Mesothelial cell of epicardium (in vitro differentiated cells): ENCODE measurements around the gene ODAPH. TPM values are rescaled to one million over a fixed set of nuclear protein-coding genes. Genes with fewer than 3 reads are reported as not detected.

Source experiments
- DNase-seq, 2 experiments: peaks; one replicate each; pipeline ENCODE4 v3.0.0; 2021; ENCODE audit warnings: low spot score in 2 of 2; ENCODE audit not compliant: unreplicated experiment in 2 of 2
- H3K27ac Mint-ChIP-seq: 2 replicates; pipeline ENCODE4 v1.8.0; 2021; ENCODE audit warnings: mixed read lengths
- H3K27me3 Mint-ChIP-seq: 2 replicates; pipeline ENCODE4 v1.8.0; 2021; ENCODE audit warnings: low read depth, mixed read lengths
- H3K36me3 Mint-ChIP-seq: 2 replicates; pipeline ENCODE4 v1.8.0; 2021; ENCODE audit warnings: mixed read lengths
- H3K4me1 Mint-ChIP-seq: 2 replicates; pipeline ENCODE4 v1.8.0; 2021; ENCODE audit warnings: mixed read lengths
- H3K4me3 Mint-ChIP-seq: 2 replicates; pipeline ENCODE4 v1.8.0; 2021; ENCODE audit warnings: mild to moderate bottlenecking, moderate library complexity, mixed read lengths
- H3K9me3 Mint-ChIP-seq: 2 replicates; pipeline ENCODE4 v1.8.0; 2021; ENCODE audit warnings: mixed read lengths
- total RNA-seq: library from RNA; stranded (reverse); gene quantifications from 3 replicates; pipeline ENCODE4 v1.2.1, GENCODE V29; 2021
- TF ChIP-seq, protein P1 (sequence below): fragments of 200-600 bp; sonication (generic); IDR thresholded peaks from one replicate; pipeline ENCODE4 v1.5.0; 2021; ENCODE audit warnings: antibody characterized with exemption; ENCODE audit not compliant: unreplicated experiment

Gene ODAPH
- total RNA-seq, 1 donor from 2014 or later = 1.1 TPM

DNA sequence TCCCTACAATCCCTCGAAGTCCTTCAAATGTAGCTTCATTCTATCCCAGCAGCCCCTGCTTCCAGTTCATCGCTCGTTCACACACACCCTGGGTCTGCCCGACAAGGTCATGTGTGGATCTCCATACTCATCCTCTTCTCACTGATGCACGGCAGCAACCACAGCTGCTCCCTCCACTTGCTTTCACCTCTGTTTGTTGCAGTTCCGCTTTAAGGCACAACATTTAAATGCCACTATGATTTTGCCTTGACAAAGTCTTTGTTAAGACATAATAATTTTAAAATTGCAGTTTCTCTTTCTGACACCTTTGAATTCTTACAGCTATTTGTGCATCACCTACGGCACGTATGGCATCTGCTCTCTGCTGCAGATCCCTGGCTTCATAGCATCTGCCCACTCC, 1.8 kb downstream of the ODAPH start:
- DNase-seq = no peak
- Mint-ChIP-seq H3K27ac (no peak overlapping the region), H3K36me3 (no peaks in the 10 kb centered on the region), H3K4me3 (no peak overlapping the region), H3K4me1 (peaks cover 40% of the 10 kb centered on the region), H3K9me3 (no peaks in the 10 kb centered on the region), H3K27me3 (peaks cover 1% of the 10 kb centered on the region)
- TF ChIP-seq, protein P1, sequence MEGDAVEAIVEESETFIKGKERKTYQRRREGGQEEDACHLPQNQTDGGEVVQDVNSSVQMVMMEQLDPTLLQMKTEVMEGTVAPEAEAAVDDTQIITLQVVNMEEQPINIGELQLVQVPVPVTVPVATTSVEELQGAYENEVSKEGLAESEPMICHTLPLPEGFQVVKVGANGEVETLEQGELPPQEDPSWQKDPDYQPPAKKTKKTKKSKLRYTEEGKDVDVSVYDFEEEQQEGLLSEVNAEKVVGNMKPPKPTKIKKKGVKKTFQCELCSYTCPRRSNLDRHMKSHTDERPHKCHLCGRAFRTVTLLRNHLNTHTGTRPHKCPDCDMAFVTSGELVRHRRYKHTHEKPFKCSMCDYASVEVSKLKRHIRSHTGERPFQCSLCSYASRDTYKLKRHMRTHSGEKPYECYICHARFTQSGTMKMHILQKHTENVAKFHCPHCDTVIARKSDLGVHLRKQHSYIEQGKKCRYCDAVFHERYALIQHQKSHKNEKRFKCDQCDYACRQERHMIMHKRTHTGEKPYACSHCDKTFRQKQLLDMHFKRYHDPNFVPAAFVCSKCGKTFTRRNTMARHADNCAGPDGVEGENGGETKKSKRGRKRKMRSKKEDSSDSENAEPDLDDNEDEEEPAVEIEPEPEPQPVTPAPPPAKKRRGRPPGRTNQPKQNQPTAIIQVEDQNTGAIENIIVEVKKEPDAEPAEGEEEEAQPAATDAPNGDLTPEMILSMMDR = no peak

DNA sequence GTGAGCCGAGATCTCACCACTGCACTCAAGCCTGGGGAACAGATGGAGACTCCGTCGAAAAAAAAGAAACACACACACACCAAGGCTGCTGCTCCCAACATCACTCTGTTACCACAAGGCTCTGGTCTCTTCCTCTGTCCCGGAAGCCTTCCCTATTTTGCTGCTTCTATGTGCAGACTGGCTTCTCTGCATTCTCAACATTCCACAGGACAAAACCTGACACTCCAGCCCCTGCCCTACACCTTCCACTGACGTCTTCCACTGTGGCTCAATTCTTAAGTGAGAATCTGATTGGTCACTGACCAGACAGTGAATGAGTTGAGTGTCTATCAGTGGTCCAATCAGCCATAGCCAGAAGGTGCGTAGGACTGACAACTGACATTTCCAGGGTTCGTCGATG, 5.9 kb downstream of the ODAPH start:
- peaks cover 25% of the 10 kb centered on the region for H3K4me1 Mint-ChIP-seq
- H3K27me3 Mint-ChIP-seq = no peaks in the 10 kb centered on the region
- H3K36me3 Mint-ChIP-seq = no peaks in the 10 kb centered on the region
- H3K4me3 Mint-ChIP-seq = peak overlapping the region; percentile 9
- no peak for DNase-seq
- TF ChIP-seq, protein P1 = no peak
- H3K9me3 Mint-ChIP-seq = no peaks in the 10 kb centered on the region
- peak overlapping the region; percentile 93 for H3K27ac Mint-ChIP-seq

DNA sequence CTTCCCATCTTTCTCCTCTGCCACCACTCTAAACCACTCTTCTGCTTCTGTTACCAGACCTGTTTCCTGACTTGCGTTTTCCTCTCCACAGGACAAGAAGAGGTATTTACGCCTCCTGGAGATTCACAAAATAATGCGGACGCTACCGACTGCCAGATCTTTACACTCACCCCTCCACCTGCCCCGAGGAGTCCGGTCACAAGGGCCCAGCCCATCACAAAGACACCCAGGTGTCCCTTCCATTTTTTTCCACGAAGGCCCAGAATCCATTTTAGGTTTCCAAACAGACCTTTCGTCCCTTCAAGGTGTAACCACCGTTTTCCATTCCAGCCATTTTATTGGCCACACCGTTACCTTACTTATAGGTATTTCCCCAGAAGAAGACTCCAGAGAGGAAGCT, 8.2 kb downstream of the ODAPH start:
- H3K9me3 Mint-ChIP-seq = peaks cover 11% of the 10 kb centered on the region
- no peak overlapping the region for H3K4me3 Mint-ChIP-seq
- H3K27me3 Mint-ChIP-seq = no peaks in the 10 kb centered on the region
- H3K4me1 Mint-ChIP-seq = peaks cover 17% of the 10 kb centered on the region
- TF ChIP-seq, protein P1 = no peak
- no peaks in the 10 kb centered on the region for H3K36me3 Mint-ChIP-seq
- H3K27ac Mint-ChIP-seq = no peak overlapping the region
- DNase-seq = no peak

DNA sequence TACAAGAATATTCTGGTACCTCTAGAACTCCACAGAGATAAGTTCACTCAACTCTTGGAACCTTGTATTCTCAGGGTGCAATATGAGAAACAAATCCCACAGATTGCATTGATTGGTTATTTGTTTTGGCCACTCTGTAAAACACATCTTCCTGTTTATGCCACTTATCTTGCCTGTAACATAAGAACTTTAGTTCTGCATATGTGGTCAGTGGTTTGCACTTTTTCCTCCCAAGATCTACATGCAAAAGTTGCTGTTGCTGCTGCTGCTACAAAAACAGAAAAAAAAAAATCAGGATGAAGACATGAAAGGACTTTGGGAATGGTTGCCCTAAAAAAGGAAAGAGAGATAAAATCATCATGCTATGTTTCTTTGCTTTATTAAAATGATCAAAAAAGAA, 9.6 kb downstream of the ODAPH start:
- H3K27me3 Mint-ChIP-seq = no peaks in the 10 kb centered on the region
- peak overlapping the region; percentile 19 for H3K27ac Mint-ChIP-seq
- no peaks in the 10 kb centered on the region for H3K36me3 Mint-ChIP-seq
- TF ChIP-seq, protein P1 = no peak
- DNase-seq = no peak
- H3K9me3 Mint-ChIP-seq = peaks cover 11% of the 10 kb centered on the region
- H3K4me1 Mint-ChIP-seq = peaks cover 5% of the 10 kb centered on the region
- no peak overlapping the region for H3K4me3 Mint-ChIP-seq

DNA sequence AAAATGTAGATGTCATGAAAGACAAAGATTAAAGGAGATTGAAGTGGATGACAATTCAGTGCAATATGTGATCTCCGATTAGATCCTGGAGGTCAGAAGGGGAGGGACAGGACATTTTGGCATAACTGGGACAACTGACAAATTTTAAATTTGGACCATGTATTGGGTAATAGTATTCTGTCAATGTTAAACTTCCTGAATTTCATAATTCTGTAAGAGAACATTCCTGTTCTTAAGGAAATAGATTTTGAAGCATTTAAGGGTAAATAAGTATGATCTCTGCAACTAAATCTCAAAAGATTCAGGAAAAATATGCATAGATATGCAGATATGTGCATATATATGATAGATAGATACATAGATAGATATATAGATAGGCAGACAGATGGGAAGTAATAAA, 11.0 kb downstream of the ODAPH start:
- Mint-ChIP-seq H3K4me1 (peaks cover 2% of the 10 kb centered on the region), H3K4me3 (no peak overlapping the region), H3K27me3 (peaks cover 4% of the 10 kb centered on the region), H3K9me3 (peaks cover 11% of the 10 kb centered on the region), H3K36me3 (no peaks in the 10 kb centered on the region), H3K27ac (no peak overlapping the region)
- no peak for DNase-seq
- TF ChIP-seq, protein P1 = no peak

DNA sequence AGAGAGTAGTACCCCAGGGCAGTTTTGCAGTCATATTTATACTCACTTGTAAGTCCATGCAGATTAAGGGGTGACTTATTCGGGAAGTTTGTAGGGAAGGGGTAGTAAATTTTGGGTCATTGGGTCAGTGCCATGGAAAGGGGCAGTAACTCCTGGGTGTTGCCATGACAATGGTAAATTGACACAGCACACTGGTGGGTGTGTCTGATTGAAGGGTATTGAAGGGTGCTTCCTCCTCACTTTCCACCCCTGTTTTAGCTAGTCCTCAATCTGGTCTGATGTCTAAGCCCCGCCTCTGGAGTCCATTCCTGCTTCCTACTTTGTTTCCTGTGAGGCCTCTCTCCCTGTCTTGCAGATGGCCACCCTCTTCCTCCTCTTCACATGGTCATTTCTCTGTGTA, 11.9 kb downstream of the ODAPH start:
- Mint-ChIP-seq H3K27me3 (peaks cover 4% of the 10 kb centered on the region), H3K4me1 (no peaks in the 10 kb centered on the region), H3K36me3 (no peaks in the 10 kb centered on the region), H3K9me3 (peaks cover 11% of the 10 kb centered on the region), H3K4me3 (no peak overlapping the region), H3K27ac (no peak overlapping the region)
- DNase-seq = no peak
- TF ChIP-seq, protein P1 = no peak
